ENCODE measurements around the gene RBP3. TPM values are rescaled to one million over a fixed set of nuclear protein-coding genes. Genes with fewer than 3 reads are reported as not detected.

Gene RBP3
- total RNA-seq, 2 donors from 2014 or later, result not detected

DNA sequence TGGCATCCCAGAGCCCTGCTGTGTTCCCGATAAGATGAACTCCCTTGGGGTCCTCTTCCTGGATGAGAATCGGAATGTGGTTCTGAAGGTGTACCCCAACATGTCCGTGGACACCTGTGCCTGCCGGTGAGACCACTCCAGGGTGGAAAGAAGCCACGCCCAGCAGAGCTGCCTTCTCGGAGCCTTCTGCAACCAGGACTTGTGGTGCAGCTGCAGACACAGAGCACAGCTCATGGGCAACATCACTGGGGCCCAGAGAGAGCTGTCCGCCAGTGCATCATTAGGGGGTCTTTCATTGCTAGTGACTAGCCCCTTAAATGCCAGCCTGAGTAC lies 35.5 kb upstream of the RBP3 start:
- Histone ChIP-seq H3K9me3 (no peaks in the 10 kb centered on the region), H3K36me3 (no peaks in the 10 kb centered on the region), H3K4me3 (no peak overlapping the region), H3K27me3 (replicated peaks; ENCODE audit: insufficient read depth) (no peaks in the 10 kb centered on the region), H3K27ac (no peak overlapping the region), H3K4me1 (ENCODE audit: control insufficient read depth in 1 of 2, low read depth in 2 of 2) (peaks cover 0 to 13% of the 10 kb centered on the region in 2 donors)
- no peak for TF ChIP-seq CTCF (IDR thresholded peaks at IDR 0.05)
- DNase-seq (ENCODE audit: low spot score) (no peak), ATAC-seq (ENCODE audit: insufficient number of reproducible peaks, low FRiP score, low read depth) (no peak)

DNA sequence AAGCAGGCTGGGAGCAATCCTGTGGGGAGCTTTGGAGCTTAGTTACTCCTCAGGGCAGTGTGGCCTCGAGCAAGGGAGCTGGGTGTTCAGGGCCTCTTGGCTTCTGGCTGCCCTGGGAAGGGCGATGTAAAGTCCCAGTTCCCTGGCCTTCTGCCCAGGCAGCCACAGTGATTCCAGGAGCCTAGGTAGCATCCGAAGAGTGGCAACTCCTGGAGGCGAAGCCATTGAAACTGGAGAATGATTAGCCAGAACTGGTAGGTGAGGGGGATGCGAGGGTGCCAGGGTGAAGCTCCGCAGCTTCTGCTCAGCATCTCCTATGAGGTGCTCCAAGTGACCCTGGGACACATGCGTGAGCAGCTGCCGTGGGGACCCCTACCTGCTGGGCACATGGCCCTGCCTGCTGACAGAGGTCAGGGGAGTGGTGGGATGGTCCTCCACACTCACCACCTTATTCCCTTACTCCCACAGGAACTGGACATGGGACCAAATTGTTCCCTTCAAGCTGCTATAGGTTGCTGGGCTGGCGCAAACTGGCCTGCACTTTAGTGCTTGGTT lies 33.7 kb upstream of the RBP3 start:
- H3K27ac ChIP-seq, result no peak overlapping the region
- peaks cover 0 to 13% of the 10 kb centered on the region in 2 donors for H3K4me1 ChIP-seq (ENCODE audit: control insufficient read depth in 1 of 2, low read depth in 2 of 2)

DNA sequence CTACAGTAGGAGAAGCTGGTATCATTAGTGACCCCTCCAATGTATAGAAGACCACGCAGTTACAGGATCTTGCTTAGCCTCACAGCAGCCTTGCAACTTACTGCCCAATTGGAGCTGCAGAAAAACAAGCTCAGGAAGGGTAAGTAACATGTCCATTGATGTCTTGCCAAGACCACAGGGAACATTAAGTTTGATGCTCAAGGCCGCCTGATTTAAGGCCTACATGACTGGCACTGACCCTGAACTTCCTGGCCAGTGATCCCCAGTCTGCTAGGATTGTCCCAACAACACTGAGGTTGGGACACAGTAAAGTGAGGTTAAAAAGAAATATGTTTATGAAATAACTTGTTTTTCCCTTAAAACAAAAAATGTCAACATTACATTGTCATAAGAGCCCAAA lies 32.7 kb upstream of the RBP3 start:
- Histone ChIP-seq H3K4me1 (ENCODE audit: control insufficient read depth in 1 of 2, low read depth in 2 of 2) (peaks cover 0 to 13% of the 10 kb centered on the region in 2 donors), H3K27me3 (replicated peaks; ENCODE audit: insufficient read depth) (no peaks in the 10 kb centered on the region), H3K4me3 (no peak overlapping the region), H3K27ac (no peak overlapping the region), H3K9me3 (no peaks in the 10 kb centered on the region), H3K36me3 (no peaks in the 10 kb centered on the region)
- ATAC-seq (ENCODE audit: insufficient number of reproducible peaks, low FRiP score, low read depth), result no peak
- no peak for TF ChIP-seq CTCF (IDR thresholded peaks at IDR 0.05)
- DNase-seq (ENCODE audit: low spot score), result no peak

More for the DNA sequence above, 33.7 kb upstream of the RBP3 start:
- no peaks in the 10 kb centered on the region for H3K36me3 ChIP-seq
- H3K9me3 ChIP-seq, result no peaks in the 10 kb centered on the region
- TF ChIP-seq CTCF (IDR thresholded peaks at IDR 0.05), result no peak
- no peak for ATAC-seq (ENCODE audit: insufficient number of reproducible peaks, low FRiP score, low read depth)
- no peak for DNase-seq (ENCODE audit: low spot score)
- no peak overlapping the region for H3K4me3 ChIP-seq
- H3K27me3 ChIP-seq (replicated peaks; ENCODE audit: insufficient read depth), result no peaks in the 10 kb centered on the region

DNA sequence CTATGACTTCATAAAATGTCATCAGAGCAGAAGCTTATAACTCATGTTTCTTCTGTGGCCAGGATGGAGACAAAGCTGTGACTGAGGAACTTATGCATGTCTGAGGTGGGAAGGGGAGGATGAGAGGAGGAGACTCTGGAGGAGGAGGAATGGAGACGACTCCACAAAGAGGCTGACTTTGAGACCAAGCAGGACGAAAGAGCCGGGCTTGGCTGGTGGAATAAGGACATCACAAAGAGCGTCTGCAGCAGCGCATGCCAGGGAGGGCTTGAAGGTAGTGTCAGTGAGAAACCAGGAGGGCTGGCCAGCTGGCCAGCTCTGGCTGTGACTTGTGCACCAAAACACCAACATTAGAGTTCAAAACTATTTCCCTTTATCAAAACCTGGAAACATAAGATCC lies 32.0 kb upstream of the RBP3 start:
- DNase-seq (ENCODE audit: low spot score) (no peak), ATAC-seq (ENCODE audit: insufficient number of reproducible peaks, low FRiP score, low read depth) (no peak)
- Histone ChIP-seq H3K9me3 (no peaks in the 10 kb centered on the region), H3K27ac (no peak overlapping the region), H3K36me3 (no peaks in the 10 kb centered on the region), H3K27me3 (replicated peaks; ENCODE audit: insufficient read depth) (no peaks in the 10 kb centered on the region), H3K4me3 (no peak overlapping the region), H3K4me1 (ENCODE audit: control insufficient read depth in 1 of 2, low read depth in 2 of 2) (peaks cover 0 to 12% of the 10 kb centered on the region in 2 donors)
- no peak for TF ChIP-seq CTCF (IDR thresholded peaks at IDR 0.05)

DNA sequence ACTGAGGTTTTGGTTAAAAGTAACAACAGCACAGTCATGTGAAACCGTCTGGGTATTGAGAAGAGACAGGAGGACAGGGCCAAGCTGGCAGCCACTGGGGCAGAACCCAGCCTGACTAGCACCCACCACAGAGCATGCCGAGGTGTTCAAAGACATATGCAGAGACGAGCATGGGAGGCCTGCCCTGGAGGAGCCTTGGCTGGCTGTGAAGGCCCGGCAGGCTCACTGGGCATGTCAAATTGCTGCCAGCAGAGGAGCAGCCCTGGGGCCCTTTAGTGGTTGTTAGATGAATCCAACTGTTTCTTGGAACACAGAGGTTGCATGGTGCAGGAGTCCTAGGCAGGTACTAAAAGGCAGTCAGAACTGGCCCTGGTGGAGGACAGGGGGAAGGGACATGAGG lies 30.9 kb upstream of the RBP3 start:
- Histone ChIP-seq H3K4me3 (no peak overlapping the region), H3K27ac (no peak overlapping the region), H3K27me3 (replicated peaks; ENCODE audit: insufficient read depth) (no peaks in the 10 kb centered on the region), H3K36me3 (no peaks in the 10 kb centered on the region), H3K4me1 (ENCODE audit: control insufficient read depth in 1 of 2, low read depth in 2 of 2) (peaks cover 0 to under 1% of the 10 kb centered on the region in 2 donors), H3K9me3 (no peaks in the 10 kb centered on the region)
- ATAC-seq (ENCODE audit: insufficient number of reproducible peaks, low FRiP score, low read depth) (no peak), DNase-seq (ENCODE audit: low spot score) (no peak)
- no peak for TF ChIP-seq CTCF (IDR thresholded peaks at IDR 0.05)

Measured in thoracic aorta (tissue), 2 donors.